ENCODE measurements around the gene TNNT2. TPM values are rescaled to one million over a fixed set of nuclear protein-coding genes. Genes with fewer than 3 reads are reported as not detected.

TNNT2 gene
- total RNA-seq, 2 experiments from 2014 or later: not detected

DNA sequence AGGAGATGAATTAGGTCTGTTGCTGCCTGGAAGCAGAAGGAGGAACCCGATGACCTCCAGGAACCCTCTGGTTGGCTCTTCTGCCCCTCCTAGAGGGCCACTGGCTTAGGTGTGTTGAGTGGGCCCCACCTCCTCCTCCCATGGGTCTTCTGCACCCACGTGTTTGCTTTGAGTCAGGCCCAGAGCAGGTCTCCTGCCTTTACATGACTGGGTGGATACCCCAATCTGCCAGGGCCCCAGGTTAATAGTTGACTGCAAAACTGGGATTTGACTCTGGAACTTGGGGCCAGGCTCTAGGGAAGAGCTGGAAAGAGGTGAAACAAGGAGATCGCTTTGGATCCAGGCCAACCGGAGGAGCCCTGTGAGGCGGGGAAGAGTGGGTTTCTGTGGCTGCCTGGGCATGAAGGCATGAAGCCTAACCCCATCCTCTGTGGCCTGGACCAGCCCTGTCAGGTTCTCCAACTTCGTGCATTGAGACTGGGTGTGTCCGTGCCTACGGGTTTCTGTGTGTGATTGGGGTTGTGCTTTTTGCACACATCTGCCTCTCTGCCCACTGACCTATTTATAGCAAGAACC is 29.4 kb upstream of the TNNT2 start:
- intact Hi-C loops (cut with micrococcal nuclease; ENCODE audit: unreplicated experiment): no loop called here
- CTCF ChIA-PET (ENCODE audit: unreplicated experiment): no interaction called here
- BruUV-seq (replicated peaks): no TSS peak
- Histone ChIP-seq H3K9me2 (ENCODE audit: insufficient read depth, low read length) (no peaks in the 10 kb centered on the region), H3K27ac (ENCODE audit: low read depth, low read length, poor library complexity, severe bottlenecking) (no peak overlapping the region), H3K4me1 (ENCODE audit: insufficient read depth, low read length, poor library complexity, severe bottlenecking) (no peaks in the 10 kb centered on the region), H3K4me2 (ENCODE audit: low read length) (no peak overlapping the region), H3K79me2 (ENCODE audit: insufficient read depth, low read depth, low read length) (no peaks in the 10 kb centered on the region), H2AFZ (ENCODE audit: low read length) (no peak overlapping the region), H3K9me3 (ENCODE audit: low read length) (no peaks in the 10 kb centered on the region), H4K20me1 (ENCODE audit: insufficient read depth, low read length) (no peaks in the 10 kb centered on the region), H3K4me3 (ENCODE audit: low read depth, low read length, poor library complexity, severe bottlenecking) (no peak overlapping the region), H3K36me3 (ENCODE audit: insufficient read depth, low read length) (no peaks in the 10 kb centered on the region)
- no peak for TF ChIP-seq EZH2phosphoT487 (IDR thresholded peaks at IDR 0.05; ENCODE audit: borderline replicate concordance, low read depth, low read length)
- TF ChIP-seq, protein P1, sequence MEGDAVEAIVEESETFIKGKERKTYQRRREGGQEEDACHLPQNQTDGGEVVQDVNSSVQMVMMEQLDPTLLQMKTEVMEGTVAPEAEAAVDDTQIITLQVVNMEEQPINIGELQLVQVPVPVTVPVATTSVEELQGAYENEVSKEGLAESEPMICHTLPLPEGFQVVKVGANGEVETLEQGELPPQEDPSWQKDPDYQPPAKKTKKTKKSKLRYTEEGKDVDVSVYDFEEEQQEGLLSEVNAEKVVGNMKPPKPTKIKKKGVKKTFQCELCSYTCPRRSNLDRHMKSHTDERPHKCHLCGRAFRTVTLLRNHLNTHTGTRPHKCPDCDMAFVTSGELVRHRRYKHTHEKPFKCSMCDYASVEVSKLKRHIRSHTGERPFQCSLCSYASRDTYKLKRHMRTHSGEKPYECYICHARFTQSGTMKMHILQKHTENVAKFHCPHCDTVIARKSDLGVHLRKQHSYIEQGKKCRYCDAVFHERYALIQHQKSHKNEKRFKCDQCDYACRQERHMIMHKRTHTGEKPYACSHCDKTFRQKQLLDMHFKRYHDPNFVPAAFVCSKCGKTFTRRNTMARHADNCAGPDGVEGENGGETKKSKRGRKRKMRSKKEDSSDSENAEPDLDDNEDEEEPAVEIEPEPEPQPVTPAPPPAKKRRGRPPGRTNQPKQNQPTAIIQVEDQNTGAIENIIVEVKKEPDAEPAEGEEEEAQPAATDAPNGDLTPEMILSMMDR (conservative IDR thresholded peaks at IDR 0.05; ENCODE audit: low read length): no peak
- POLR2A ChIA-PET: interaction anchor here (0.6 kb wide), 1 partner anchor 879 kb away, joined by 3 read pairs; no protein-coding TSS in a partner anchor
- DNase-seq (ENCODE audit: low spot score): no peak

DNA sequence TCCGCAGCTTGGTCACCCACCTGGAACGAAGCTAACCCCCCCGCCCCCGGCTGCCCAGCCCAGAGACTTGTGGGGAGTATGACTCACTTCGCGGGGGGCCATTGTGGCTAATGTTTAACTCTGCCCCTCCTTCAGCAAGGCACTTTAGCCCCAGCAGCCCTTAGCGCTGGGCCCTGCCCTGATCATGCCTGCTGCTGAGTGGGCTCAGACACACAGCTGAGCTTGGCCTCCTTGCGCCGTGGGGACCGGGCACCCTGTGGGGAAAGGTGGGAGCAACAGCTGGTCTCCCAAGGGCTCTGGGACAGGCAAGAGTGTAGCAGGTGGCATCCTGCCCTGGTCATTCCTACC is 28.0 kb upstream of the TNNT2 start:
- Histone ChIP-seq H3K4me2 (ENCODE audit: low read length) (no peak overlapping the region), H3K36me3 (ENCODE audit: insufficient read depth, low read length) (no peaks in the 10 kb centered on the region), H2AFZ (ENCODE audit: low read length) (no peak overlapping the region), H3K4me1 (ENCODE audit: insufficient read depth, low read length, poor library complexity, severe bottlenecking) (no peaks in the 10 kb centered on the region), H3K27ac (ENCODE audit: low read depth, low read length, poor library complexity, severe bottlenecking) (no peak overlapping the region), H3K4me3 (ENCODE audit: low read depth, low read length, poor library complexity, severe bottlenecking) (no peak overlapping the region), H3K79me2 (ENCODE audit: insufficient read depth, low read depth, low read length) (no peaks in the 10 kb centered on the region), H3K9me3 (ENCODE audit: low read length) (no peaks in the 10 kb centered on the region), H4K20me1 (ENCODE audit: insufficient read depth, low read length) (no peaks in the 10 kb centered on the region), H3K9me2 (ENCODE audit: insufficient read depth, low read length) (no peaks in the 10 kb centered on the region)
- ChIA-PET POLR2A (interaction anchor here (0.6 kb wide), 1 partner anchor 76 kb away, joined by 4 read pairs; no protein-coding TSS in a partner anchor), CTCF (ENCODE audit: unreplicated experiment) (no interaction called here)
- no peak for TF ChIP-seq EZH2phosphoT487 (IDR thresholded peaks at IDR 0.05; ENCODE audit: borderline replicate concordance, low read depth, low read length)
- TF ChIP-seq, protein P1 (conservative IDR thresholded peaks at IDR 0.05; ENCODE audit: low read length): no peak
- intact Hi-C loops (cut with micrococcal nuclease; ENCODE audit: unreplicated experiment): no loop called here
- no TSS peak for BruUV-seq (replicated peaks)
- no peak for DNase-seq (ENCODE audit: low spot score)

DNA sequence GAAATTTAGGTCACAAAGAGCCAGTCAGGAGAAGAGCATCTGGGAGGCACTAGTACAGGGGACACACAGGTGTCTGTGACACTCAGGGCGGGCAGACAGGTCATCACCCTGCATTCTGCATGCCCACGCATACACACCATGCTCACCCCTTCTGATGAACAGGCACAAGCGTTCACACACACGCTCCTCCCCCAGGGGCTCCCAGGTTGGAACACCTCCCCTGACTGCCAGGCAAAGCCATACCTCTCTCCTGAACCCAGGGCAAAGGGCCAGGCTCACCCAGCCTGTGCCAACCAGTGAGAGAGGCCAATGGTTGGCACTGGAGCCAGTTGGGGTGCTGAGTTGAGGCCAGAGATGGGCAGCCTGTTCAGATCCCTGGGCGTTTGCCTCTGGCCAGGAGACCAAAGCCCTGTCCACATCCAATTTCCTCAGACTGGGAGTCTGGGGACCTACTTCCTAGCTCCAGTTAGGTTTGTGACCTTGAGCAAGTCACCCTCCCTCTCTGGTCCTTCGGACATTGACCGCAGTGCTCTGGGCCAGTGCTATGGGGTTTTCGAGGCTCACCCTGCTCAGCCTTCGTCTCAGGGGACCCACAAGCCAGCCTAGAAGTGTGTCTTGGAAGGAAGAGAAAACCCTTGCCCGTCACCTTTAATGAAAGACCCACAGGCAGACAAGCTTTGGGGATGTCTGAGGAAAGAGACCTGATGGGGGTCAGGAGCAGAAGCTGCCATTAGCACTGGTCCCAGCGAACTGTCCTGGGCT is 27.4 kb upstream of the TNNT2 start:
- Histone ChIP-seq H3K9me2 (ENCODE audit: insufficient read depth, low read length) (no peaks in the 10 kb centered on the region), H4K20me1 (ENCODE audit: insufficient read depth, low read length) (no peaks in the 10 kb centered on the region), H3K4me1 (ENCODE audit: insufficient read depth, low read length, poor library complexity, severe bottlenecking) (no peaks in the 10 kb centered on the region), H2AFZ (ENCODE audit: low read length) (no peak overlapping the region), H3K36me3 (ENCODE audit: insufficient read depth, low read length) (no peaks in the 10 kb centered on the region), H3K79me2 (ENCODE audit: insufficient read depth, low read depth, low read length) (no peaks in the 10 kb centered on the region), H3K4me3 (ENCODE audit: low read depth, low read length, poor library complexity, severe bottlenecking) (no peak overlapping the region), H3K9me3 (ENCODE audit: low read length) (no peaks in the 10 kb centered on the region), H3K4me2 (ENCODE audit: low read length) (no peak overlapping the region), H3K27ac (ENCODE audit: low read depth, low read length, poor library complexity, severe bottlenecking) (no peak overlapping the region)
- intact Hi-C loops (cut with micrococcal nuclease; ENCODE audit: unreplicated experiment): no loop called here
- TF ChIP-seq, protein P1 (conservative IDR thresholded peaks at IDR 0.05; ENCODE audit: low read length): no peak
- TF ChIP-seq EZH2phosphoT487 (IDR thresholded peaks at IDR 0.05; ENCODE audit: borderline replicate concordance, low read depth, low read length): no peak
- BruUV-seq (replicated peaks): no TSS peak
- CTCF ChIA-PET (ENCODE audit: unreplicated experiment): no interaction called here
- POLR2A ChIA-PET: interaction anchor here (0.6 kb wide), 1 partner anchor 75 kb away, joined by 4 read pairs; no protein-coding TSS in a partner anchor
- DNase-seq (ENCODE audit: low spot score): no peak
